HG02678 (cell line): ENCODE results near the gene POLD4.

Source experiments
- ATAC-seq: cut with Tn5 transposase; IDR thresholded peaks from one replicate; pipeline ENCODE4 v1.9.1; 2021; ENCODE audit warnings: mild to moderate bottlenecking, moderate library complexity; ENCODE audit not compliant: unreplicated experiment

The POLD4 gene

GRCh38 chr11:67303132-67303834 is 50.1 kb downstream of the POLD4 start, which contains the start of gene SSH3:
Gene SSH3 (plus strand): TSS chr11:67303530. CDS start chr11:67303626, 96 bp downstream.
- no peak for ATAC-seq

GRCh38 chr11:67302571-67303131 is 50.7 kb downstream of the POLD4 start:
- ATAC-seq = no peak

DNA sequence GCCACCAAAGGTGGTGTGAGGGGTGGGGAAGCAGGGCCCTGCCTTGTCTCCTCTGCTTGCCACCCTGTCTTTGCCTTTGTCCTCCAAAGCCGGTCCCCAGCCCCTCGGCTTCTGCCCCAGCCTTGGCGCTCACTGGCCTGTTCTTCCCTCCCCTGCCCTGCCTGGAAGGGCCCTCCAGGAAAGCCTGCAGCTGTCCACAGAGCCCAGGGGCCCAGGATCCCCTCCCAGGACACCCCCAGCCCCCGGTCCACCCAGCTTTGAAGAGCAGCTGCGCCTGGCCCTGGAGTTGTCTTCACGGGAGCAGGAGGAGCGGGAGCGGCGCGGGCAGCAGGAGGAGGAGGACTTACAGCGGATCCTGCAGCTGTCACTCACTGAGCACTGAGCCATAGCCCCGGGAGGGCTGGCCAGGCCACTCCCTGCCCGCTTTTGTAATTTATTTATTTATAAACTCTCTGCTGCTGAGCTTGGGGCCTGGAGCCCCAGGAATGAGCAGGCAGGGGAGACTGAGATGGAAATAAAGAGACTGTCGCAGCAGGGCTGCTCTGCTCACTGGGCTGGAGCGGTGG is 51.3 kb downstream of the POLD4 start:
- ATAC-seq = no peak

- ATAC-seq = no peak
These were observed 51.9 kb downstream of the POLD4 start for GRCh38 chr11:67301313-67301921.
